Muscle layer of colon (tissue), 2 donors: ENCODE data around the gene SLC36A4.
"Not testable (repeated sequence)": the region's sequence is repeated elsewhere in the genome, so short reads cannot be mapped to it uniquely, and the experiment has no call there.

Experiments used
- H3K27ac ChIP-seq: one replicate; pipeline ENCODE4 v1.7.0; 2013; ENCODE audit warnings: low read depth, mild to moderate bottlenecking, low read length, moderate library complexity
- H3K27me3 ChIP-seq, 2 donors: one replicate each; pipeline ENCODE4 v1.7.0; 2013; ENCODE audit warnings: low read length in 2 of 2, mild to moderate bottlenecking in 2 of 2; ENCODE audit not compliant: insufficient read depth in 2 of 2, control insufficient read depth in 1 of 2
- H3K36me3 ChIP-seq: one replicate; pipeline ENCODE4 v1.7.0; 2013; ENCODE audit warnings: mild to moderate bottlenecking, low read length; ENCODE audit not compliant: insufficient read depth
- H3K4me1 ChIP-seq: one replicate; pipeline ENCODE4 v1.7.0; 2013; ENCODE audit warnings: mild to moderate bottlenecking, low read length; ENCODE audit not compliant: insufficient read depth
- H3K4me3 ChIP-seq, 2 donors: one replicate each; pipeline ENCODE4 v1.7.0; 2013; ENCODE audit warnings: low read length in 2 of 2, low read depth in 1 of 2, mild to moderate bottlenecking in 1 of 2, moderate library complexity in 1 of 2
- H3K9ac ChIP-seq: one replicate; pipeline ENCODE4 v1.7.0; 2013; ENCODE audit warnings: low read length
- H3K9me3 ChIP-seq: one replicate; pipeline ENCODE4 v1.7.0; 2013; ENCODE audit warnings: mild to moderate bottlenecking, low read length
- donor health status: abdominal sarcoma.
- donor health status: Adenocarcinoma of cecum.

SLC36A4 gene

GRCh38 chr11:93192163-93192562 lies 5.6 kb downstream of the SLC36A4 start:
- no peak overlapping the region for H3K9ac ChIP-seq
- no peaks in the 10 kb centered on the region for H3K27me3 ChIP-seq
- H3K9me3 ChIP-seq, result no peaks in the 10 kb centered on the region
- no peak overlapping the region for H3K4me3 ChIP-seq
- no peaks in the 10 kb centered on the region for H3K36me3 ChIP-seq
- H3K27ac ChIP-seq, result no peak overlapping the region
- no peaks in the 10 kb centered on the region for H3K4me1 ChIP-seq

GRCh38 chr11:93189462-93189861 lies 8.3 kb downstream of the SLC36A4 start:
- no peaks in the 10 kb centered on the region for H3K27me3 ChIP-seq
- H3K4me3 ChIP-seq, result no peak overlapping the region
- no peak overlapping the region for H3K27ac ChIP-seq
- H3K36me3 ChIP-seq, result peaks cover 4% of the 10 kb centered on the region
- H3K9ac ChIP-seq, result no peak overlapping the region
- H3K4me1 ChIP-seq, result no peaks in the 10 kb centered on the region
- no peaks in the 10 kb centered on the region for H3K9me3 ChIP-seq

GRCh38 chr11:93188726-93189125 lies 9.1 kb downstream of the SLC36A4 start:
- H3K4me3 ChIP-seq, result no peak overlapping the region
- H3K27ac ChIP-seq, result no peak overlapping the region
- H3K4me1 ChIP-seq, result no peaks in the 10 kb centered on the region
- peaks cover 4% of the 10 kb centered on the region for H3K36me3 ChIP-seq
- no peaks in the 10 kb centered on the region for H3K27me3 ChIP-seq
- no peak overlapping the region for H3K9ac ChIP-seq
- no peaks in the 10 kb centered on the region for H3K9me3 ChIP-seq

GRCh38 chr11:93187290-93187689 lies 10.5 kb downstream of the SLC36A4 start:
- no peaks in the 10 kb centered on the region for H3K9me3 ChIP-seq
- peaks cover 4% of the 10 kb centered on the region for H3K36me3 ChIP-seq
- no peaks in the 10 kb centered on the region for H3K4me1 ChIP-seq
- no peak overlapping the region for H3K27ac ChIP-seq
- no peak overlapping the region for H3K9ac ChIP-seq
- H3K4me3 ChIP-seq, result no peak overlapping the region
- H3K27me3 ChIP-seq, result no peaks in the 10 kb centered on the region

GRCh38 chr11:93177891-93178290 lies 19.9 kb downstream of the SLC36A4 start:
- H3K9me3 ChIP-seq, H3K27ac ChIP-seq, H3K9ac ChIP-seq, H3K27me3 ChIP-seq, H3K4me3 ChIP-seq, H3K4me1 ChIP-seq: not testable (repeated sequence)
- H3K36me3 ChIP-seq, result peaks cover 18% of the 10 kb centered on the region

GRCh38 chr11:93169950-93170561 lies 27.7 kb downstream of the SLC36A4 start:
- Histone ChIP-seq H3K36me3 (peaks cover 9% of the 10 kb centered on the region), H3K27me3 (no peaks in the 10 kb centered on the region), H3K9ac (no peak overlapping the region), H3K4me3 (no peak overlapping the region), H3K9me3 (no peaks in the 10 kb centered on the region), H3K4me1 (no peaks in the 10 kb centered on the region), H3K27ac (no peak overlapping the region)

- H3K4me1 ChIP-seq, result no peaks in the 10 kb centered on the region
- H3K27ac ChIP-seq, result no peak overlapping the region
- H3K9ac ChIP-seq, result no peak overlapping the region
- no peaks in the 10 kb centered on the region for H3K9me3 ChIP-seq
- no peak overlapping the region for H3K4me3 ChIP-seq
- peaks cover 18% of the 10 kb centered on the region for H3K36me3 ChIP-seq
- no peaks in the 10 kb centered on the region for H3K27me3 ChIP-seq
These were observed 28.6 kb downstream of the SLC36A4 start for GRCh38 chr11:93169143-93169542.

GRCh38 chr11:93166862-93167261 lies 30.9 kb downstream of the SLC36A4 start:
- H3K27me3 ChIP-seq, result no peaks in the 10 kb centered on the region
- no peaks in the 10 kb centered on the region for H3K9me3 ChIP-seq
- no peak overlapping the region for H3K27ac ChIP-seq
- no peak overlapping the region for H3K9ac ChIP-seq
- no peaks in the 10 kb centered on the region for H3K4me1 ChIP-seq
- H3K36me3 ChIP-seq, result peaks cover 29% of the 10 kb centered on the region
- no peak overlapping the region for H3K4me3 ChIP-seq

GRCh38 chr11:93166194-93166593 lies 31.6 kb downstream of the SLC36A4 start:
- no peak overlapping the region for H3K4me3 ChIP-seq
- no peaks in the 10 kb centered on the region for H3K9me3 ChIP-seq
- H3K27ac ChIP-seq, result no peak overlapping the region
- H3K9ac ChIP-seq, result no peak overlapping the region
- no peaks in the 10 kb centered on the region for H3K4me1 ChIP-seq
- H3K36me3 ChIP-seq, result peaks cover 35% of the 10 kb centered on the region
- no peaks in the 10 kb centered on the region for H3K27me3 ChIP-seq

GRCh38 chr11:93160808-93161207 lies 37.0 kb downstream of the SLC36A4 start:
- Histone ChIP-seq H3K27ac (no peak overlapping the region), H3K9ac (no peak overlapping the region), H3K27me3 (no peaks in the 10 kb centered on the region), H3K4me3 (no peak overlapping the region), H3K4me1 (no peaks in the 10 kb centered on the region), H3K9me3 (no peaks in the 10 kb centered on the region), H3K36me3 (peaks cover 35% of the 10 kb centered on the region)

GRCh38 chr11:93160156-93160555 lies 37.6 kb downstream of the SLC36A4 start:
- Histone ChIP-seq H3K9me3 (no peaks in the 10 kb centered on the region), H3K36me3 (peaks cover 31% of the 10 kb centered on the region), H3K4me1 (no peaks in the 10 kb centered on the region), H3K4me3 (no peak overlapping the region), H3K9ac (no peak overlapping the region), H3K27me3 (no peaks in the 10 kb centered on the region), H3K27ac (no peak overlapping the region)

GRCh38 chr11:93159721-93160120 lies 38.1 kb downstream of the SLC36A4 start:
- Histone ChIP-seq H3K4me1 (no peaks in the 10 kb centered on the region), H3K36me3 (peaks cover 27% of the 10 kb centered on the region), H3K27me3 (no peaks in the 10 kb centered on the region), H3K9ac (no peak overlapping the region), H3K9me3 (no peaks in the 10 kb centered on the region), H3K4me3 (no peak overlapping the region), H3K27ac (no peak overlapping the region)
